WI38 (cell line): ENCODE results near the gene NIN.

ENCODE experiments used
- H3K4me3 ChIP-seq: 2 replicates; pipeline ENCODE4 v1.5.1; 2011; ENCODE audit warnings: low read depth, mild to moderate bottlenecking, control low read depth, low read length
- CTCF ChIP-seq: IDR thresholded peaks from 2 replicates; pipeline ENCODE4 v1.5.1; 2012; ENCODE audit warnings: low read depth, mild to moderate bottlenecking, control low read depth, low read length

The NIN gene

GRCh38 chr14:50804181-50804721, 26.7 kb downstream of the NIN start:
- no peak for TF ChIP-seq CTCF
- H3K4me3 ChIP-seq: no peak overlapping the region

DNA sequence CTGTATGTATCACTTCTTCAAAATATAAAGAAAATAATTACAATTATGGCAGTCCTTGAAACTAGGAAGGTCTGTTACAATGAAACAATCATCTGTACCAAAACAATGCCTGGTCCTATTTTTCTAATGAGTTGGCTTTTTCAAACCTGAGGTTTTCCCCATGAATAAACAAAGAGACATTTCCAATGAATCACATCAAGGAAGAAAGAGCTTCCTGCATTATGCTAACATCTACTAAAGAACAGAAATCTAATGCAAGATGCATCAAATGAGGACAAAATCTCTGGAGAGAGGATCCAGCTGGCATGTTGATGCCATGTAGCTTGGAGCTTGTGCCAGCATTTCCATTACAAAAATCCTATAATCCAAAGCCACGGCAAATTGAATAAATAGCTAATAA, 29.3 kb downstream of the NIN start:
- no peak for TF ChIP-seq CTCF
- H3K4me3 ChIP-seq: no peak overlapping the region

GRCh38 chr14:50800032-50800431, 30.9 kb downstream of the NIN start:
- no peak overlapping the region for H3K4me3 ChIP-seq

DNA sequence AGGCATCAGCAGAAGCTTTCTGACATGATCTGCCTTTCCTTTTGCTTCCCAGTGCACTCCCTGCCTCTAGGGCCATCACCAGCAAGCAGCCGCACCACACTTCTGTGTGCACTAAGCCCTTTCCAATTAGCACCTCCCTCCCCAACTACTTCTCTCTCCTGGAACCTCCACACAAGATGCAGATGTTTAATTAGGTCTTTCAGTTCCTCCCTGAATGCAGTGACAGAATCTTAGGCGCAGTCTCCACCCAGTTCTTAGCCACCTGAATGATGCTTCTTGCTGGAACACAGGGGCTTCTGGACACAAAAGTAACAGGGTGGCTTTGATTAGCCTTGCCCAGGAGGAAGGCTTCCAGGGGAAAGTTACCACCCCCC, 32.9 kb downstream of the NIN start:
- no peak for TF ChIP-seq CTCF
- no peak overlapping the region for H3K4me3 ChIP-seq

More at GRCh38 chr14:50800032-50800431, 30.9 kb downstream of the NIN start:
- TF ChIP-seq CTCF: no peak

- no peak for TF ChIP-seq CTCF
- H3K4me3 ChIP-seq: no peak overlapping the region
These were observed 33.5 kb downstream of the NIN start for GRCh38 chr14:50797250-50798047.

DNA sequence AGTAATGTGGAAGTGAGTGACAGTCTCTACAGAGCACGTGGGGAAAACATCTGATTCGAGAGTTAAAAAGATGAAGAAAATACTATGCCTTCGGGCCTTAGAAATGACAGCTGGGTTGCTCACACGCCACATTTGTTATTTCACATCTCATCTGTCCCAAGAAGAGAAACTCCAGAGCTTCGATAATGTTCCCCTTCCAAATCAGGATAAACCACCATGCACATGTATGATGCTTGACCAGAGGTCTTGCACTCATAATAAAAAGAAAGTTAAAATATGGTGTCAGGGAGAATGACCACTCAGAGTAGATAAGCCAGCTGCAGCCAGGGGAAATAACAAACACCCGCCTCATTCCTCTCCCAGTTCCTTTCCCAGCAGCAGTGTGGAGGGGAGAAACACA, 34.6 kb downstream of the NIN start:
- TF ChIP-seq CTCF: no peak
- H3K4me3 ChIP-seq: no peak overlapping the region

GRCh38 chr14:50795909-50796308, 35.1 kb downstream of the NIN start:
- TF ChIP-seq CTCF: no peak
- no peak overlapping the region for H3K4me3 ChIP-seq
